Body of pancreas (tissue), 4 donors: ENCODE results near the gene XRN2. TPM values are rescaled to one million over a fixed set of nuclear protein-coding genes. Genes with fewer than 3 reads are reported as not detected.

ENCODE experiments used
- ATAC-seq: fragments of 150-250 bp; one replicate; pipeline ENCODE4 v1.9.1; 2016
- DNase-seq, 4 donors: peaks; one replicate each; pipeline ENCODE4 v3.0.0-alpha.2; 2019
- H3K27ac ChIP-seq, 4 donors: fragments of 200-600 bp; sonication (generic); 1 replicate in 3 of 4; 2 replicates in 1 of 4; pipeline versions ENCODE4 v1.5.1 to v1.6.1; 2016 to 2019; ENCODE audit warnings: mild to moderate bottlenecking in 1 of 4, mixed read lengths in 1 of 4, moderate library complexity in 1 of 4
- H3K27me3 ChIP-seq, 2 donors: fragments of 200-600 bp; sonication (generic); one replicate each; pipeline ENCODE4 v1.6.0; 2016; ENCODE audit warnings: mild to moderate bottlenecking in 1 of 2
- H3K36me3 ChIP-seq, 2 donors: fragments of 200-600 bp; sonication (generic); replicated peaks in 1 of 2; 2 replicates each; pipeline ENCODE4 v1.5.1; 2016; ENCODE audit warnings: low read depth in 2 of 2; ENCODE audit not compliant: insufficient read depth in 1 of 2
- H3K4me1 ChIP-seq: fragments of 200-600 bp; sonication (generic); one replicate; pipeline ENCODE4 v1.6.0; 2016
- H3K4me3 ChIP-seq, 2 donors: fragments of 200-600 bp; sonication (generic); 1 replicate in 1 of 2; 2 replicates in 1 of 2; pipeline ENCODE4 v1.5.1; 2016 to 2019
- H3K9me3 ChIP-seq, 3 donors: fragments of 200-600 bp; sonication (generic); 1 replicate in 2 of 3; 2 replicates in 1 of 3; pipeline ENCODE4 v1.5.1; 2016
- POLR2A ChIP-seq, 3 donors: fragments of 450-650 bp; IDR thresholded peaks; one replicate each; pipeline ENCODE4 v1.6.1; 2016; ENCODE audit warnings: antibody characterized with exemption in 3 of 3, mild to moderate bottlenecking in 2 of 3
- WGBS, 2 donors: methylation state at CpG; one replicate each; pipeline ENCODE4 v1.1.5; 2017; 5-methylcytosine and 5-hydroxymethylcytosine counted together
- intact Hi-C: fragments of 100-400 bp; cut with DNase I; formaldehyde crosslinking; loops from one replicate; pipeline ENCODE4 v1.15.1; 2023
- total RNA-seq, 2 donors: library from RNA; depleted of rRNA; stranded (reverse); fragments of >200 nt; gene quantifications; one replicate each; pipeline ENCODE4 v1.1.0, GENCODE V29; 2016
- TF ChIP-seq, protein P1 (sequence below), 7 experiments: fragments of 450-650 bp in 4 of 7; fragments of 200-600 bp in 3 of 7; sonication (generic) in 3 of 7; IDR thresholded peaks; one replicate each; pipeline ENCODE4 v1.5.1; 2016 to 2019; ENCODE audit warnings: antibody characterized with exemption in 7 of 7

The XRN2 gene
- total RNA-seq, 2 donors from 2014 or later = 26.0 to 32.9 TPM

DNA sequence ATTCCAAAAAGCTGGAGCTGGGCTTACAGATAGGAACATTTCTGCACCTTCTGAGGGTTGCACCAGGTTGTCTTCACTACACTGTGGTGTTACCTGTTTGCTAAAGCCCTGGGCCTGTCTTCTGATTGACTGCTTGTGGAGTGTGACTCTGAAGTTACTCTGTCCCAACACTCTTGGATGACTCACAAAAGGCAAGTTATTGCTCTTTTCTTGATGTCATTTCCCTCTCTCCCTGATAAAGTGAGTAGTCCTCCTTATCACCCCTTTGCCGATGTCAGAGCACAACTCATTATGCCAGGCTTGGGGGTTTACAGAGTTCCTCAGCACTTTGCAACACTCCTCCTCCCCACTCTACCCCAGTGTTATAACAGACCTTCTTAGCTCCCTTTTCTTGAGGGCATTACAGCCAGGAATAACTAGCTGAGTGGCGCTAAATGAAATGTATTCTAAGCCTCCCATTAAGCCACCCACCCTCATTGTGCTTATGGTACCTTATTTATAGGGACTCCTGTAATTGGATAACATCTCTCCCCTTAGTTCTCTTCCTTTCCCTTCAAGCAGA, 130.3 kb downstream of the XRN2 start:
- 53 to 62% methylated on average over 2 of the region's 2 CpGs for WGBS, 2 donors
- intact Hi-C loops = no loop called here
- DNase-seq = no peak
- TF ChIP-seq POLR2A (IDR thresholded peaks at IDR 0.05) = no peak
- TF ChIP-seq, protein P1, sequence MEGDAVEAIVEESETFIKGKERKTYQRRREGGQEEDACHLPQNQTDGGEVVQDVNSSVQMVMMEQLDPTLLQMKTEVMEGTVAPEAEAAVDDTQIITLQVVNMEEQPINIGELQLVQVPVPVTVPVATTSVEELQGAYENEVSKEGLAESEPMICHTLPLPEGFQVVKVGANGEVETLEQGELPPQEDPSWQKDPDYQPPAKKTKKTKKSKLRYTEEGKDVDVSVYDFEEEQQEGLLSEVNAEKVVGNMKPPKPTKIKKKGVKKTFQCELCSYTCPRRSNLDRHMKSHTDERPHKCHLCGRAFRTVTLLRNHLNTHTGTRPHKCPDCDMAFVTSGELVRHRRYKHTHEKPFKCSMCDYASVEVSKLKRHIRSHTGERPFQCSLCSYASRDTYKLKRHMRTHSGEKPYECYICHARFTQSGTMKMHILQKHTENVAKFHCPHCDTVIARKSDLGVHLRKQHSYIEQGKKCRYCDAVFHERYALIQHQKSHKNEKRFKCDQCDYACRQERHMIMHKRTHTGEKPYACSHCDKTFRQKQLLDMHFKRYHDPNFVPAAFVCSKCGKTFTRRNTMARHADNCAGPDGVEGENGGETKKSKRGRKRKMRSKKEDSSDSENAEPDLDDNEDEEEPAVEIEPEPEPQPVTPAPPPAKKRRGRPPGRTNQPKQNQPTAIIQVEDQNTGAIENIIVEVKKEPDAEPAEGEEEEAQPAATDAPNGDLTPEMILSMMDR (IDR thresholded peaks at IDR 0.05) = no peak
- Histone ChIP-seq H3K4me1 (no peaks in the 10 kb centered on the region), H3K27ac (no peak overlapping the region), H3K4me3 (no peak overlapping the region), H3K27me3 (no peaks in the 10 kb centered on the region), H3K36me3 (no peaks in the 10 kb centered on the region), H3K9me3 (no peaks in the 10 kb centered on the region)
- no peak for ATAC-seq

DNA sequence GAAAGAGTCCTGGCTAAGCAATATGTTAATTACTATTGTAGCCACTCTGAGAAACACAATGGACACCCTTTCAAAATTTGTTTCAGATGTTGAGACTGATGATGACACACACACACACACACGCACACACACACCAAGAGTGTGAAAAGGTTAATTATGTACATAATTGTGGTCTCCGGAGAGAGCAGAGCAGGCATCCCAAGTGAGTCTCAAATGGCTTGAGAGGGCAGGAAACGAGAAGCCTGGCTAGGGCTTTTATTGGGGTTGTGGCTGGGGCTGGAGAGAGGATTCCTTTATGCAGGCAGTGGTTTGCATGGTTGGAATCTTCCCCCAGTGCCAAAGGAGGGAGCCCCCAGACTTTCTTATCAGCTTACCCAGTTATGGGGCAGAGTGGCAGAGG, 132.4 kb downstream of the XRN2 start:
- TF ChIP-seq POLR2A (IDR thresholded peaks at IDR 0.05) = no peak
- TF ChIP-seq, protein P1 (IDR thresholded peaks at IDR 0.05) = no peak
- Histone ChIP-seq H3K4me1 (no peaks in the 10 kb centered on the region), H3K27me3 (no peaks in the 10 kb centered on the region), H3K27ac (no peak overlapping the region), H3K9me3 (no peaks in the 10 kb centered on the region), H3K36me3 (no peaks in the 10 kb centered on the region), H3K4me3 (no peak overlapping the region)
- no peak for DNase-seq
- WGBS, 2 donors = 36 to 46% methylated on average over 3 of the region's 3 CpGs
- intact Hi-C loops = no loop called here
- no peak for ATAC-seq

DNA sequence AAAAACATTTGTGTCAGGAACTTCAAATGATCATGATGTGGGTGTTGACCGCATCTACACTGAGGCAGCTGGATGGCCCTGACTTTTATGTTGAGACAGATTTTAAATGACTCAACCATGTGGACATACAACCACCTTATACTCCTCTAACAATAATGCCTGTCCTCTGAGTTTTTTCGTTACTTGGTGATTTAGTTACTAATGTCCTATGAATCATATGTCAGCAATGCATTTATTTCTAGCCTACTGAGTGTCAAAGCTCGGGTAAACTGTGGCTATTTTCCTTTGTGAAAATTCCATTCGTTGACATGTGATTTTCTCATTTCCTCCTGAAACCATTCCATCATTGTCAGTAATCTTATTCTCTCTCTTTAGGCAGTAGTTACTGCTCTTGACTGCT, 133.1 kb downstream of the XRN2 start:
- no peak overlapping the region for H3K4me3 ChIP-seq
- WGBS, 2 donors = 42 to 45% methylated on average over 4 of the region's 4 CpGs
- DNase-seq (no peak), ATAC-seq (no peak)
- intact Hi-C loops = no loop called here
- no peaks in the 10 kb centered on the region for H3K27me3 ChIP-seq
- H3K9me3 ChIP-seq = no peaks in the 10 kb centered on the region
- H3K27ac ChIP-seq = no peak overlapping the region
- H3K4me1 ChIP-seq = no peaks in the 10 kb centered on the region
- TF ChIP-seq POLR2A (IDR thresholded peaks at IDR 0.05) = no peak
- TF ChIP-seq, protein P1 (IDR thresholded peaks at IDR 0.05) = no peak
- no peaks in the 10 kb centered on the region for H3K36me3 ChIP-seq

DNA sequence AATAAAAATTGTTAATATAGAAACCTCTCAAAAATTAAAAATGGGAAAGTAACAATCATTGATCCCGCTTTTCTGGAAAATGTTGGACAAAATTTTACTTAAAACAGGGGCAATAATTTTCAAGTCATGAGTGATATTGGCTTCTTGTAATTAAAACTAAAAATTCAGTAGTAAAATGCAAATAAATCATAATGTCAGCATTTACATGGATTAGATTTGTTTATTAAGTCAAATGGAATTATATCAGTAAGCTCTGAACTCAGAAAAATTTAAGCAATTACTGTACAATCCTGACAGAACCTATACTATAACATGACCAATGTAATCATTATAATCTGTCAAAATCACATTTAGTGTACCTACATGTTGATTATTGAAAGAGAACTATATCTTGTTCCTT, 134.1 kb downstream of the XRN2 start:
- Histone ChIP-seq H3K9me3 (no peaks in the 10 kb centered on the region), H3K4me3 (no peak overlapping the region), H3K27ac (no peak overlapping the region), H3K36me3 (no peaks in the 10 kb centered on the region), H3K4me1 (no peaks in the 10 kb centered on the region), H3K27me3 (no peaks in the 10 kb centered on the region)
- ATAC-seq (no peak), DNase-seq (no peak)
- no peak for TF ChIP-seq POLR2A (IDR thresholded peaks at IDR 0.05)
- TF ChIP-seq, protein P1 (IDR thresholded peaks at IDR 0.05) = no peak
- intact Hi-C loops = no loop called here
- 89 to 94% methylated on average over 1 of the region's 1 CpG for WGBS, 2 donors

DNA sequence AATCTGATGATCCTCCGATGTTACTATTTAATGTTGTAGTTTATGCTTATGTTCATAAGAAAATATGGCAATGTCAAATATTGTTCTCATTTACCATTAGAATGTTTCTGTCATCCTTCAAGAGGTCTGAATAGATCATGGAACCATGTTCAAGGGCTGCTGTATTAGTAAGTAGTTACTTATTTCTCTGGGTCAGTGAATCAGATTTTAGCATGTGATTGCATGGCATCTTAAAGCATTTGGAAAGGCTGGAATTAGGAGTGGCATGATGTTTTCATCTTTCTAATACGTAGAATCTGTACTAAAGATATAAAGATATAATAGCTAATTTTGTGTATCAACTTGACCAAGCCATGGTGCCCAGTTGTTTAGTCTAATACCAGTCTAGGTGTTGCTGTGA, 134.7 kb downstream of the XRN2 start:
- Histone ChIP-seq H3K9me3 (no peaks in the 10 kb centered on the region), H3K27ac (no peak overlapping the region), H3K36me3 (no peaks in the 10 kb centered on the region), H3K4me1 (no peaks in the 10 kb centered on the region), H3K27me3 (no peaks in the 10 kb centered on the region), H3K4me3 (no peak overlapping the region)
- intact Hi-C loops = no loop called here
- ATAC-seq = no peak
- TF ChIP-seq POLR2A (IDR thresholded peaks at IDR 0.05) = no peak
- TF ChIP-seq, protein P1 (IDR thresholded peaks at IDR 0.05) = no peak
- WGBS, 2 donors = 73 to 74% methylated on average over 2 of the region's 2 CpGs
- no peak for DNase-seq
